Activated naive CD8-positive, alpha-beta T cell treated with anti-CD3 and anti-CD28 coated beads, Interleukin-2, amount 50 U/mL, for 24 hours (primary cell): ENCODE results near the gene SLC16A14.
"Not testable (repeated sequence)": the region's sequence is repeated elsewhere in the genome, so short reads cannot be mapped to it uniquely, and the experiment has no call there.

ENCODE experiments used
- ATAC-seq: fragments of 150-1000 bp; cut with Tn5 transposase; one replicate; pipeline ENCODE4 v1.10.0; 2021
- DNase-seq: peaks from one replicate; pipeline ENCODE4 v3.0.0; 2021
- H3K27ac Mint-ChIP-seq: one replicate; pipeline ENCODE4 v1.8.0; 2021; ENCODE audit warnings: mild to moderate bottlenecking, mixed read lengths
- H3K27me3 Mint-ChIP-seq: one replicate; pipeline ENCODE4 v1.8.0; 2021; ENCODE audit warnings: mixed read lengths
- H3K36me3 Mint-ChIP-seq: one replicate; pipeline ENCODE4 v1.8.0; 2021; ENCODE audit warnings: low read depth, mixed read lengths
- H3K4me1 Mint-ChIP-seq: one replicate; pipeline ENCODE4 v1.8.0; 2021; ENCODE audit warnings: mixed read lengths
- H3K4me3 Mint-ChIP-seq: one replicate; pipeline ENCODE4 v1.8.0; 2021; ENCODE audit warnings: mild to moderate bottlenecking, moderate library complexity, mixed read lengths
- H3K9me3 Mint-ChIP-seq: one replicate; pipeline ENCODE4 v1.8.0; 2021; ENCODE audit warnings: mixed read lengths

The SLC16A14 gene

GRCh38 chr2:230068651-230069055, at the start of gene SLC16A14:
Gene SLC16A14 (minus strand): TSS chr2:230068924. CDS start chr2:230059352, 9,572 bp downstream.
- DNase-seq = no peak
- H3K36me3 Mint-ChIP-seq = no peaks in the 10 kb centered on the region

GRCh38 chr2:230106771-230107170, 38.0 kb upstream of the SLC16A14 start:
- Mint-ChIP-seq H3K4me1 (no peaks in the 10 kb centered on the region), H3K9me3 (peaks cover 46% of the 10 kb centered on the region), H3K27ac (no peak overlapping the region), H3K36me3 (peaks cover 1% of the 10 kb centered on the region), H3K4me3 (no peak overlapping the region), H3K27me3 (peaks cover 20% of the 10 kb centered on the region)
- no peak for DNase-seq
- no peak for ATAC-seq

More at GRCh38 chr2:230068651-230069055, at the start of gene SLC16A14:
- peaks cover 22% of the 10 kb centered on the region for H3K4me1 Mint-ChIP-seq
- H3K27ac Mint-ChIP-seq = peak within 1 kb of the TSS; percentile 59
- peak within 1 kb of the TSS; percentile 79 for H3K4me3 Mint-ChIP-seq
- peaks cover 2% of the 10 kb centered on the region for H3K9me3 Mint-ChIP-seq
- peak; percentile 37 for ATAC-seq
- H3K27me3 Mint-ChIP-seq = peaks cover 17% of the 10 kb centered on the region

- H3K4me1 Mint-ChIP-seq, H3K4me3 Mint-ChIP-seq, H3K27ac Mint-ChIP-seq, H3K36me3 Mint-ChIP-seq, DNase-seq, ATAC-seq: not testable (repeated sequence)
- Mint-ChIP-seq H3K9me3 (peaks cover 45% of the 10 kb centered on the region), H3K27me3 (peaks cover 18% of the 10 kb centered on the region)
These were observed 33.2 kb upstream of the SLC16A14 start for GRCh38 chr2:230101967-230102366.

- no peaks in the 10 kb centered on the region for H3K36me3 Mint-ChIP-seq
- H3K27me3 Mint-ChIP-seq = peaks cover 9% of the 10 kb centered on the region
- DNase-seq (no peak), ATAC-seq (no peak)
- peaks cover 37% of the 10 kb centered on the region for H3K9me3 Mint-ChIP-seq
- no peak overlapping the region for H3K4me3 Mint-ChIP-seq
- H3K27ac Mint-ChIP-seq = no peak overlapping the region
- H3K4me1 Mint-ChIP-seq = no peaks in the 10 kb centered on the region
These were observed 29.1 kb upstream of the SLC16A14 start for GRCh38 chr2:230097841-230098240.

GRCh38 chr2:230097424-230097823, 28.7 kb upstream of the SLC16A14 start:
- no peaks in the 10 kb centered on the region for H3K36me3 Mint-ChIP-seq
- DNase-seq = no peak
- ATAC-seq = no peak
- peaks cover 34% of the 10 kb centered on the region for H3K9me3 Mint-ChIP-seq
- no peak overlapping the region for H3K27ac Mint-ChIP-seq
- H3K4me1 Mint-ChIP-seq = no peaks in the 10 kb centered on the region
- H3K4me3 Mint-ChIP-seq = no peak overlapping the region
- peaks cover 11% of the 10 kb centered on the region for H3K27me3 Mint-ChIP-seq

- no peaks in the 10 kb centered on the region for H3K36me3 Mint-ChIP-seq
- H3K27me3 Mint-ChIP-seq = peaks cover 28% of the 10 kb centered on the region
- H3K27ac Mint-ChIP-seq = no peak overlapping the region
- no peak for ATAC-seq
- peaks cover 19% of the 10 kb centered on the region for H3K9me3 Mint-ChIP-seq
- H3K4me1 Mint-ChIP-seq = no peaks in the 10 kb centered on the region
- DNase-seq = no peak
- H3K4me3 Mint-ChIP-seq = no peak overlapping the region
These were observed 22.2 kb upstream of the SLC16A14 start for GRCh38 chr2:230090967-230091366.

GRCh38 chr2:230085201-230085600, 16.5 kb upstream of the SLC16A14 start:
- H3K9me3 Mint-ChIP-seq = no peaks in the 10 kb centered on the region
- no peak for ATAC-seq
- H3K4me3 Mint-ChIP-seq = no peak overlapping the region
- no peaks in the 10 kb centered on the region for H3K4me1 Mint-ChIP-seq
- no peak overlapping the region for H3K27ac Mint-ChIP-seq
- H3K27me3 Mint-ChIP-seq = peaks cover 3% of the 10 kb centered on the region
- DNase-seq = no peak
- no peaks in the 10 kb centered on the region for H3K36me3 Mint-ChIP-seq

- Mint-ChIP-seq H3K4me3 (no peak overlapping the region), H3K9me3 (peaks cover 3% of the 10 kb centered on the region), H3K27ac (no peak overlapping the region), H3K4me1 (no peaks in the 10 kb centered on the region), H3K36me3 (no peaks in the 10 kb centered on the region), H3K27me3 (no peaks in the 10 kb centered on the region)
- DNase-seq = no peak
- ATAC-seq = no peak
These were observed 9.3 kb upstream of the SLC16A14 start for GRCh38 chr2:230077851-230078547.

GRCh38 chr2:230076819-230077218, 8.1 kb upstream of the SLC16A14 start:
- Mint-ChIP-seq H3K27ac (no peak overlapping the region), H3K9me3 (peaks cover 3% of the 10 kb centered on the region), H3K36me3 (no peaks in the 10 kb centered on the region), H3K4me1 (no peaks in the 10 kb centered on the region), H3K4me3 (no peak overlapping the region), H3K27me3 (no peaks in the 10 kb centered on the region)
- ATAC-seq (no peak), DNase-seq (no peak)

GRCh38 chr2:230075988-230076631, 7.4 kb upstream of the SLC16A14 start:
- H3K36me3 Mint-ChIP-seq = no peaks in the 10 kb centered on the region

GRCh38 chr2:230071421-230071820, 2.7 kb upstream of the SLC16A14 start:
- Mint-ChIP-seq H3K27ac (no peak overlapping the region), H3K4me3 (no peak overlapping the region), H3K27me3 (peaks cover 13% of the 10 kb centered on the region), H3K9me3 (peaks cover 3% of the 10 kb centered on the region), H3K36me3 (no peaks in the 10 kb centered on the region), H3K4me1 (peaks cover 19% of the 10 kb centered on the region)
- ATAC-seq = no peak
- DNase-seq = no peak

More at GRCh38 chr2:230075988-230076631, 7.4 kb upstream of the SLC16A14 start:
- no peak for ATAC-seq
- no peaks in the 10 kb centered on the region for H3K4me1 Mint-ChIP-seq
- H3K9me3 Mint-ChIP-seq = peaks cover 3% of the 10 kb centered on the region
- no peak overlapping the region for H3K27ac Mint-ChIP-seq
- no peak for DNase-seq
- H3K27me3 Mint-ChIP-seq = no peaks in the 10 kb centered on the region
- no peak overlapping the region for H3K4me3 Mint-ChIP-seq

- Mint-ChIP-seq H3K9me3 (peaks cover 3% of the 10 kb centered on the region), H3K4me3 (peak overlapping the region; percentile 79), H3K4me1 (peaks cover 22% of the 10 kb centered on the region), H3K27ac (no peak overlapping the region), H3K27me3 (peaks cover 14% of the 10 kb centered on the region), H3K36me3 (no peaks in the 10 kb centered on the region)
- DNase-seq (no peak), ATAC-seq (no peak)
These were observed 678 bp upstream of the SLC16A14 start for GRCh38 chr2:230069402-230069801.

GRCh38 chr2:230068016-230068650, 591 bp downstream of the SLC16A14 start:
- Mint-ChIP-seq H3K4me1 (peaks cover 22% of the 10 kb centered on the region), H3K36me3 (no peaks in the 10 kb centered on the region), H3K27ac (no peak overlapping the region), H3K27me3 (peaks cover 21% of the 10 kb centered on the region), H3K9me3 (no peaks in the 10 kb centered on the region), H3K4me3 (peak overlapping the region; percentile 79)
- ATAC-seq (peak; percentile 53), DNase-seq (peak; percentile 53)

GRCh38 chr2:230060672-230061293, 7.9 kb downstream of the SLC16A14 start:
- peak; percentile 77 for ATAC-seq
- H3K27me3 Mint-ChIP-seq = peaks cover 8% of the 10 kb centered on the region
- no peaks in the 10 kb centered on the region for H3K36me3 Mint-ChIP-seq
- H3K27ac Mint-ChIP-seq = peak overlapping the region; percentile 75
- peaks cover 7% of the 10 kb centered on the region for H3K9me3 Mint-ChIP-seq
- H3K4me1 Mint-ChIP-seq = peaks cover 16% of the 10 kb centered on the region
- peak; percentile 10 for DNase-seq
- H3K4me3 Mint-ChIP-seq = peak overlapping the region; percentile 10
